Measurements from ENCODE around the gene PIP.
A peak's percentile ranks its signal among the peaks of the same experiment; 100 is the strongest.
"Not testable (repeated sequence)": the region's sequence is repeated elsewhere in the genome, so short reads cannot be mapped to it uniquely, and the experiment has no call there.

Gene PIP

DNA sequence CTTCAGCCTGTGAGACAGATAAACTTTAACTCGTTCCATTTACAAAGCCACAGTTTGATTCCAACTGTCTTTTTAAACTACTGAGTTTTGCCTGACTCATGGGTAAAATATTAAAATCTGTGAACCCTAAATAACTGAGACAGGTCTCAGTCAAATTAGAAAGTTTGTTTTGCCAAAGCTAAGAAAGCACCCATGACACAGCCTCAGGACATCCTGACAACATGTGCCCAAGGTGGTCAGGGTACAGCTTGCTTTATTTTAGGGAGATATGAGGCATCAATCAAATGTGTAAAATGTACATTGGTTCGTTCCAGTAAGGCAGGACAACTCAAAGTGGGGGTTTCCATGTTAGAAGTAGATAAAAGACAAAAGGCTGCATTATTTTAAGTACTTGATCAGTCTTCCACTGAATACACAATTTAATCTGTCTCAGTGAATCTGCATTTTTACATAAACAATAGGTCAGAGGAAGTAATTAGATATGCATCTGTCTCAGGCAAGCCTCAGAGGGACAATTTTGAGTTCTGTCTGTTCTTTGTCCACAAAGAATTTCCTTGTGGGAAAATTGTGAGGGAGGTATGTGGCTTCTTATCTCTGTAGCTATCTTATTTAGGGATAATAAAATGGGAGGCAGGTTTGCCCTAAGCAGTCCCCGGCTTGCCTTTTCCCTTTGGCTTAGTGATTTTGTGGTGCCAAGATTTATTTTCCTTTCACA is 11.0 kb upstream of the PIP start:
- TF ChIP-seq, protein P1, sequence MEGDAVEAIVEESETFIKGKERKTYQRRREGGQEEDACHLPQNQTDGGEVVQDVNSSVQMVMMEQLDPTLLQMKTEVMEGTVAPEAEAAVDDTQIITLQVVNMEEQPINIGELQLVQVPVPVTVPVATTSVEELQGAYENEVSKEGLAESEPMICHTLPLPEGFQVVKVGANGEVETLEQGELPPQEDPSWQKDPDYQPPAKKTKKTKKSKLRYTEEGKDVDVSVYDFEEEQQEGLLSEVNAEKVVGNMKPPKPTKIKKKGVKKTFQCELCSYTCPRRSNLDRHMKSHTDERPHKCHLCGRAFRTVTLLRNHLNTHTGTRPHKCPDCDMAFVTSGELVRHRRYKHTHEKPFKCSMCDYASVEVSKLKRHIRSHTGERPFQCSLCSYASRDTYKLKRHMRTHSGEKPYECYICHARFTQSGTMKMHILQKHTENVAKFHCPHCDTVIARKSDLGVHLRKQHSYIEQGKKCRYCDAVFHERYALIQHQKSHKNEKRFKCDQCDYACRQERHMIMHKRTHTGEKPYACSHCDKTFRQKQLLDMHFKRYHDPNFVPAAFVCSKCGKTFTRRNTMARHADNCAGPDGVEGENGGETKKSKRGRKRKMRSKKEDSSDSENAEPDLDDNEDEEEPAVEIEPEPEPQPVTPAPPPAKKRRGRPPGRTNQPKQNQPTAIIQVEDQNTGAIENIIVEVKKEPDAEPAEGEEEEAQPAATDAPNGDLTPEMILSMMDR (IDR thresholded peaks at IDR 0.05), result no peak
- TF ChIP-seq ZFX (IDR thresholded peaks at IDR 0.05; ENCODE audit: borderline replicate concordance), result no peak
- H3K27ac ChIP-seq, result peak overlapping the region; percentile 61

DNA sequence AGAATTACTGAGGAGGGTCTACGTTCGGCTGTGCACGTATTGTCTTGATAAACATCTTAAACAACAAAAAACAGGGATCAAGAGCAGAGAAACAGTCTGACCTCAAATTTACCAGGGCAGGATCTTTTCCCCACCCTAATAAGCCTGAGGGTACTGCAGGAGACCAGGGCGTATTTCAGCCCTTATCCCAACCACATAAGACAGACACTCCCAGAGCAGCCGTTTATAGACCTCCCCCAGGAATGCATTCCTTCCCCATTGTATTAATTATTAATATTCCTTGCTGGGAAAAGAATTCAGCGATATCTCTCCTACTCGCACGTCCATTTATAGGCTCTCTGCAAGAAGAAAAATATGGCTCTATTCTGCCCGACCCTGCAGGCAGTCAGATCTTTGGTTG is 8.6 kb upstream of the PIP start:
- not testable (repeated sequence) for H3K27ac ChIP-seq

DNA sequence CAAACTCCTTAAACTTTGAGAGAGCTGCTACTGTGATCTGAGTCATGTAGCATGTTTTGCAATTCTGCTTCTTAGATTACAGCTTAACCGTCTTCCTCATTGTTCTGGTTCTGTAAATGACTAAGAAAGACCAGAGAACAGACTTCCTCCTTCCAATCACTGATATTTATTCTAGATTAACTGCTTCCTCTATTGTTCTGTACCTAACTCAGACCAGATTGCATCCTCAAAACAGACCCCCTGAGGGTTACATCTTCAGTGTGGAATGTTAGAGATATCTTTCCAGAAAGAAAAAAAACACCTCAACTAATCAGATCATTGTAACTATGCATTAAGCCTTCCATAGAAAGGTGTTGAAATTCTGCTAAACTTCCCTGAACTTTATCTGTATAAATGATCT is 5.7 kb upstream of the PIP start:
- no peak overlapping the region for H3K27ac ChIP-seq
- TF ChIP-seq, protein P1 (IDR thresholded peaks at IDR 0.05), result no peak
- no peak for TF ChIP-seq ZFX (IDR thresholded peaks at IDR 0.05; ENCODE audit: borderline replicate concordance)

DNA sequence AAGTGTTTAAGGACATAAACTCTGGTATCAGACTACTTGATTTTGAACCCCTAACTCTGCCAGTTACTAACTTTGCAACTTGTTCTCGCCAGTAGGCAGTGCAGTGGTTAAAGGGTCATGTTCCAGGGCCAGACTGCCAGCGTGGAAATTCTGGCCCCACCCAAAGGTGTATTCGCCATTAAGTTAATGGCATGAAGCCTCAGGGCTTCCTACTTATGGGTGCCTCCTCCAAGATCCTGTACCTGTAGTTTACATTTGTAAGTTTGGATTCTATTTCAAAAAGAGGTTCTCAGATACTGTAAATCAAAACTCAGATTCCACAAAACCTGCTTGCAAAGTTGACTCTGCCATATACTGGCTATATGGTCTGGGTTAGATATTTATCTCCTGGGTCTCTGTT is 2.8 kb upstream of the PIP start:
- peak overlapping the region; percentile 37 for H3K27ac ChIP-seq
- TF ChIP-seq, protein P1 (IDR thresholded peaks at IDR 0.05), result no peak
- TF ChIP-seq ZFX (IDR thresholded peaks at IDR 0.05; ENCODE audit: borderline replicate concordance), result no peak

DNA sequence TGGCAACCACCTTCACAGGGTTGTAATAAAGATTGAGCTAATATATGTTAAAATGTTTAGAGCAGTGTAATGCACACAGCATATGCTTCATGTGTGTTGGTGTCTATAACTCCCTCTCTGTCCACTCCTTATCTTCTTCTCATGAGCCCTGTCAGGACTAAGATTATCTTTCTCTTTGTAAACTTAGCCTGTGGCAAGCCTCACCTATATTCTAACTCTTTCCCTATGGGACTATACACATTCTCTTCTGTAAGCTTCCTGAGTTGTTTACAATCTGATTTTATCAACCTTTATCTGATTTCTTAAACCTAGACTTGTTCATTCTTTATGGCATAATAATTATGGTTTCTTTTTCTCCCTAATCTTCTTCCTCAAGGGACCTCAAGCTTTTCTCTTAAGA is 2.4 kb upstream of the PIP start:
- TF ChIP-seq ZFX (IDR thresholded peaks at IDR 0.05; ENCODE audit: borderline replicate concordance), result no peak
- TF ChIP-seq, protein P1 (IDR thresholded peaks at IDR 0.05), result no peak
- H3K27ac ChIP-seq, result peak overlapping the region; percentile 37

DNA sequence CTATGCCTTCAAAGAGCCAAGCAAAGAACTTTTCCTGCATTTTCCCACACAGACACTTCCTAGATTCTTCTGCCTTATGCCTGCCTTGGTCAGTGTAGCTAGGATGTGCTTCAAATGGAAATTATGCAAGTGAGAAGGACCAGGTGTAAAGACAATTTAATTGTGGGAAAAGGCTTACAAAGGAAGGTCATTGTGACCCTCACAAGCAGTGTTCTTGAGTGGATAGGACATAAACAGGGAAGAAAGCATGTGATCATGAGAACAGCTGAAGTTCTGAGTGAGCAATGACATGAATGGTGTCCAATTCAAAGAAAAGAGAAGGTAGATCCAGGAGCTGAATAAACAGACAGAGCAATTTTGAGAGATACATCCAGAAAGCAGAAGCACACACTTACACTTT is 1.3 kb upstream of the PIP start:
- TF ChIP-seq, protein P1 (IDR thresholded peaks at IDR 0.05), result no peak
- no peak for TF ChIP-seq ZFX (IDR thresholded peaks at IDR 0.05; ENCODE audit: borderline replicate concordance)
- H3K27ac ChIP-seq, result no peak overlapping the region; the same call in 1 of the 2 replicates

DNA sequence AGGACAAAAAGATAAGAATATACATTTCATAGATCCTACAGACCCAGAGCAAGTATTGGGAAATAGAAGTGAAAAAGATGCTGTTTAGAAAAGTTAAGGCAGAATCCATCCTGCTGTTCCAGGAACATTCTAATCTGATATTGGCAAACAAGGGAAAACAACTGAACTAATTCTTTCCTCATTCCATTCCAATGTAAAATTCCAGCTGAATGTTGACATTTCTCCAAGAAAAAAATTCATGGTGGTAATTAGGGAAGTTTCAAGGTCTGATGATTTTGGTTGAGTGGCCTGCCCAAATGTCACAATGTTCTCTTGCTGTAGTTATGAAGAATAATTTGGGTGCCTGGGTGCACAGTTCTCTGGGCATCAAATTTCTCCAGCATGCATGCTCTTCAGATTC is 15.2 kb downstream of the PIP start:
- TF ChIP-seq ZFX (IDR thresholded peaks at IDR 0.05; ENCODE audit: borderline replicate concordance), result no peak
- H3K27ac ChIP-seq, result no peak overlapping the region

DNA sequence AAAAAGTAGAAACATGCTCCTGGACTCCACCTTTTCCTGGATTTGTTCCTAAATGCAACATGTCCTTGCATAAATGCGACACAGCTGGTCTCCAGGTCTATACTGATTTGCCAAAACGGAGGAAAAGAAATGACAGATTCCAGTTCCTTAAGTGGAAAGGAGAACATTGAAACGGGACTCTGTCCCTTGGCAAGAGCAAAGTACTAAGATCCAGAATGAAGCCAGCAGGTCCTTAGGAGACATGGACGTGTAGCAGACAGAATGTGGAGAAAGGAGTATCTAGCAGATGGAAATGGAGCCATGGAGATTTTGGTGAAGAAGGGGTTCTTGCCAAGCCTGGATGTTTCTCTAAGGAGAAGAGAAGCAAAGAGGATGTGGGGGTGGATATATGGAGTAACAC is 16.2 kb downstream of the PIP start:
- no peak overlapping the region for H3K27ac ChIP-seq
- TF ChIP-seq, protein P1 (IDR thresholded peaks at IDR 0.05), result no peak
- TF ChIP-seq ZFX (IDR thresholded peaks at IDR 0.05; ENCODE audit: borderline replicate concordance), result no peak
